H1 (cell line): ENCODE data around the gene OLIG2. TPM values are rescaled to one million over a fixed set of nuclear protein-coding genes. Genes with fewer than 3 reads are reported as not detected.

ENCODE experiments used
- CTCF ChIA-PET: fragments of 300-600 bp; sonication (Branson Sonifier 250); formaldehyde crosslinking; loops from one replicate; lab custom pipeline; 2021; ENCODE audit not compliant: partially characterized antibody; lab: Charles Lee
- POLR2A ChIA-PET: fragments of 300-600 bp; sonication (Branson Sonifier 250); formaldehyde crosslinking; loops from one replicate; lab custom pipeline; 2021; ENCODE audit warnings: inconsistent platforms; ENCODE audit not compliant: partially characterized antibody; lab: Charles Lee
- DNase-seq, 2 experiments: peaks; one replicate each; pipeline versions ENCODE4 v3.0.0 to v3.0.0-alpha.2; 2010 to 2022; ENCODE audit warnings: low spot score in 2 of 2, low read depth in 1 of 2, mixed read lengths in 1 of 2
- FAIRE-seq: peaks from 2 replicates; lab custom pipeline; 2011; peaks lifted over from hg19 to GRCh38; lab: Jason Lieb, UNC
- H2AFZ ChIP-seq: 2 replicates; pipeline ENCODE4 v1.8.1; 2012; ENCODE audit warnings: low read length, inconsistent platforms
- H2AK5ac ChIP-seq: 2 replicates; pipeline ENCODE4 v1.6.1; 2013; ENCODE audit warnings: low read depth, low read length
- H2BK120ac ChIP-seq: replicated peaks from 2 replicates; pipeline ENCODE3; 2013; ENCODE audit warnings: low read depth, low read length, inconsistent platforms
- H2BK12ac ChIP-seq: 2 replicates; pipeline ENCODE4 v1.6.1; 2013; ENCODE audit warnings: low read depth, low read length
- H2BK15ac ChIP-seq: 2 replicates; pipeline ENCODE4 v1.6.1; 2013; ENCODE audit warnings: low read length
- H2BK20ac ChIP-seq: 2 replicates; pipeline ENCODE4 v1.6.1; 2013; ENCODE audit warnings: low read length
- H2BK5ac ChIP-seq: 2 replicates; pipeline ENCODE4 v1.6.1; 2013; ENCODE audit warnings: low read depth, low read length
- H3K14ac ChIP-seq: 2 replicates; pipeline ENCODE4 v1.6.1; 2013; ENCODE audit warnings: inconsistent platforms; ENCODE audit not compliant: insufficient read length
- H3K18ac ChIP-seq: 2 replicates; pipeline ENCODE4 v1.6.1; 2013; ENCODE audit warnings: low read length; ENCODE audit errors: extremely low read depth
- H3K23ac ChIP-seq: 2 replicates; pipeline ENCODE4 v1.6.1; 2013; ENCODE audit warnings: inconsistent platforms; ENCODE audit not compliant: insufficient read length
- H3K23me2 ChIP-seq: 2 replicates; pipeline ENCODE4 v1.6.1; 2013; ENCODE audit warnings: low read depth, low read length
- H3K27ac ChIP-seq: 2 replicates; pipeline ENCODE4 v1.6.1; 2011; ENCODE audit warnings: low read depth, low read length, inconsistent platforms
- H3K27me3 ChIP-seq, 4 experiments: replicated peaks in 1 of 4; 1 replicate in 1 of 4; 2 replicates in 3 of 4; pipeline versions ENCODE4 v1.6.1 to v1.8.1; 2011 to 2013; ENCODE audit warnings: low read length in 3 of 4, mild to moderate bottlenecking in 3 of 4, inconsistent platforms in 2 of 4, mixed read lengths in 2 of 4, moderate library complexity in 1 of 4; ENCODE audit not compliant: control insufficient read depth in 3 of 4, insufficient read depth in 3 of 4; ENCODE audit errors: extremely low read depth in 1 of 4
- H3K36me3 ChIP-seq, 4 experiments: 2 replicates each; pipeline versions ENCODE4 v1.6.1 to v1.8.1; 2011 to 2013; ENCODE audit warnings: mild to moderate bottlenecking in 4 of 4, low read length in 3 of 4, moderate library complexity in 2 of 4, control low read depth in 1 of 4, inconsistent platforms in 1 of 4; ENCODE audit not compliant: insufficient read depth in 4 of 4, control insufficient read depth in 2 of 4
- H3K4ac ChIP-seq: replicated peaks from 2 replicates; pipeline ENCODE3; 2013; ENCODE audit warnings: low read length, low read depth, mixed read lengths, inconsistent platforms; ENCODE audit not compliant: insufficient read length
- H3K4me1 ChIP-seq, 4 experiments: replicated peaks in 1 of 4; 1 replicate in 1 of 4; 2 replicates in 3 of 4; pipeline versions ENCODE4 v1.6.1 to v1.8.1; 2011 to 2013; ENCODE audit warnings: low read length in 3 of 4, inconsistent platforms in 2 of 4, mixed read lengths in 1 of 4; ENCODE audit not compliant: insufficient read depth in 4 of 4, control insufficient read depth in 3 of 4
- H3K4me2 ChIP-seq, 2 experiments: 2 replicates each; pipeline versions ENCODE4 v1.6.1 to v1.8.1; 2011 to 2013; ENCODE audit warnings: low read depth in 2 of 2, low read length in 2 of 2, control low read depth in 1 of 2, inconsistent platforms in 1 of 2, mild to moderate bottlenecking in 1 of 2; ENCODE audit not compliant: insufficient read depth in 1 of 2
- H3K4me3 ChIP-seq, 4 experiments: fragments of 200-600, 300-600 bp in 1 of 4; sonication (generic), shearing (Covaris generic), sonication (Bioruptor Twin) in 1 of 4; 2 replicates each; pipeline versions ENCODE4 v1.5.1 to v1.8.1; 2011 to 2016; ENCODE audit warnings: low read length in 4 of 4, low read depth in 3 of 4, control low read depth in 2 of 4, inconsistent platforms in 2 of 4, mild to moderate bottlenecking in 2 of 4, mixed read lengths in 1 of 4, moderate library complexity in 1 of 4; ENCODE audit not compliant: insufficient read depth in 2 of 4; ENCODE audit errors: extremely low read depth in 1 of 4
- H3K56ac ChIP-seq: replicated peaks from 2 replicates; pipeline ENCODE3; 2013; ENCODE audit warnings: low read depth, mild to moderate bottlenecking, mixed read lengths, low read length, inconsistent platforms; ENCODE audit not compliant: insufficient read length
- H3K79me1 ChIP-seq: 2 replicates; pipeline ENCODE4 v1.6.1; 2013; ENCODE audit warnings: low read depth, low read length, control low read depth
- H3K79me2 ChIP-seq, 2 experiments: 2 replicates each; pipeline versions ENCODE4 v1.6.1 to v1.8.1; 2012 to 2013; ENCODE audit warnings: low read length in 2 of 2, mild to moderate bottlenecking in 2 of 2, inconsistent platforms in 1 of 2; ENCODE audit not compliant: insufficient read depth in 2 of 2, control insufficient read depth in 1 of 2
- H3K9ac ChIP-seq, 4 experiments: replicated peaks in 1 of 4; 1 replicate in 1 of 4; 2 replicates in 3 of 4; pipeline versions ENCODE4 v1.6.1 to v1.8.1; 2011 to 2013; ENCODE audit warnings: low read depth in 3 of 4, low read length in 3 of 4, control low read depth in 2 of 4, mild to moderate bottlenecking in 2 of 4, moderate library complexity in 2 of 4, inconsistent platforms in 1 of 4; ENCODE audit errors: extremely low read depth in 1 of 4
- H3K9me3 ChIP-seq, 2 experiments: 2 replicates each; pipeline versions ENCODE4 v1.6.1 to v1.8.1; 2012 to 2013; ENCODE audit warnings: mild to moderate bottlenecking in 2 of 2, moderate library complexity in 2 of 2, control low read depth in 1 of 2, inconsistent platforms in 1 of 2, low read depth in 1 of 2, low read length in 1 of 2, mixed read lengths in 1 of 2; ENCODE audit not compliant: insufficient read depth in 2 of 2
- H4K20me1 ChIP-seq, 2 experiments: replicated peaks in 1 of 2; 2 replicates each; pipeline versions ENCODE3 to v1.8.1; 2011 to 2013; ENCODE audit warnings: inconsistent platforms in 2 of 2, low read length in 2 of 2, mild to moderate bottlenecking in 1 of 2; ENCODE audit not compliant: insufficient read depth in 2 of 2, control insufficient read depth in 1 of 2
- H4K5ac ChIP-seq: 2 replicates; pipeline ENCODE4 v1.6.1; 2013; ENCODE audit warnings: low read length, low read depth, mixed read lengths, inconsistent platforms; ENCODE audit not compliant: insufficient read length
- H4K8ac ChIP-seq: 2 replicates; pipeline ENCODE4 v1.8.0; 2013; ENCODE audit warnings: mild to moderate bottlenecking, moderate library complexity, low read length, inconsistent platforms; ENCODE audit not compliant: insufficient read depth; ENCODE audit errors: extremely low read depth
- H4K91ac ChIP-seq: replicated peaks from 2 replicates; pipeline ENCODE3; 2013; ENCODE audit warnings: low read length, mixed read lengths, inconsistent platforms; ENCODE audit not compliant: insufficient read length
- POU5F1 ChIP-seq: IDR thresholded peaks from 2 replicates; pipeline ENCODE4 v1.6.1; 2011; ENCODE audit warnings: low read depth, mild to moderate bottlenecking, low read length, moderate library complexity
- RBBP5 ChIP-seq: IDR thresholded peaks from 2 replicates; pipeline ENCODE4 v1.7.1; 2012; ENCODE audit warnings: low read depth, mild to moderate bottlenecking, inconsistent platforms, low read length, moderate library complexity, borderline replicate concordance
- RNF2 ChIP-seq: fragments of 200-900, 300-1000 bp; sonication (generic); IDR thresholded peaks from 2 replicates; pipeline ENCODE4 v1.7.1; 2016; ENCODE audit warnings: borderline replicate concordance, low read depth, mild to moderate bottlenecking, antibody characterized with exemption, low read length; ENCODE audit not compliant: poor library complexity, severe bottlenecking; ENCODE audit errors: missing control alignments
- TAF1 ChIP-seq: IDR thresholded peaks from 2 replicates; pipeline ENCODE4 v1.6.1; 2011; ENCODE audit warnings: mild to moderate bottlenecking, low read depth, low read length
- TAF7 ChIP-seq: optimal IDR thresholded peaks from 2 replicates; pipeline ENCODE3; 2011; ENCODE audit warnings: low read depth, mild to moderate bottlenecking, inconsistent platforms, low read length, moderate library complexity, borderline replicate concordance
- TEAD4 ChIP-seq: IDR thresholded peaks from 2 replicates; pipeline ENCODE4 v1.6.1; 2012; ENCODE audit warnings: low read depth, low read length, inconsistent platforms, mixed read lengths
- USF2 ChIP-seq: IDR thresholded peaks from 2 replicates; pipeline ENCODE4 v1.6.1; 2011; ENCODE audit warnings: low read length, improper control_type of control experiment
- WGBS, 2 experiments: shearing (Covaris generic) in 1 of 2; methylation state at CpG; one replicate each; pipeline versions ENCODE4 v1.1.6 to v1.1.7; 2013 to 2015; ENCODE audit warnings: low lambda C conversion rate in 2 of 2, mixed read lengths in 2 of 2, inconsistent platforms in 1 of 2, low coverage in 1 of 2, missing lambda C conversion rate in 1 of 2; ENCODE audit not compliant: insufficient replicate concordance in 2 of 2, insufficient coverage in 1 of 2, insufficient read length in 1 of 2; ENCODE audit errors: extremely low coverage in 1 of 2, missing lambda C conversion rate in 1 of 2; 5-methylcytosine and 5-hydroxymethylcytosine counted together
- polyA plus RNA-seq, 7 experiments: library from polyadenylated mRNA; depleted of rRNA in 3 of 7; stranded (reverse) in 5 of 7; unstranded in 2 of 7; fragments of >200 nt in 5 of 7; fragments of 200-250 nt in 2 of 7; gene quantifications; 1 replicate in 5 of 7; 2 replicates in 1 of 7; 4 replicates in 1 of 7; pipeline versions ENCODE4 v1.2.1 to v1.2.3, GENCODE V29; 2011 to 2013; ENCODE audit warnings: missing spikeins in 2 of 7, mixed read lengths in 2 of 7
- total RNA-seq: library from RNA; stranded (reverse); fragmentation: NEBNext Ultra II Directional; extraction: Animal tissue kit (Norgen Biotek cat#: 25700); gene quantifications from 2 replicates; pipeline ENCODE4 v1.2.1, GENCODE V29; 2021

OLIG2 gene
- total and polyA plus RNA-seq, 2 of the 8 experiments (the other 6 are each of a cell fraction or from before 2014, with no cell fraction given), result 0.79 TPM; not detected in 1

- H2BK5ac ChIP-seq, result no peak overlapping the region
- no peaks in the 10 kb centered on the region for H3K79me2 ChIP-seq
- no peak for FAIRE-seq
- no peak overlapping the region for H2AFZ ChIP-seq
- peaks cover 0 to 5% (median 1%) of the 10 kb centered on the region in 4 experiments; a peak in 2 of 7 replicates for H3K4me1 ChIP-seq
- no peak overlapping the region for H3K27ac ChIP-seq
- H3K4me3 ChIP-seq, result no peak overlapping the region
- H3K56ac ChIP-seq, result no peak overlapping the region
- no peak overlapping the region for H2AK5ac ChIP-seq
- POLR2A ChIA-PET, result no interaction called here
- H3K79me1 ChIP-seq, result no peaks in the 10 kb centered on the region
- no peak overlapping the region for H4K91ac ChIP-seq
- no peak overlapping the region for H2BK15ac ChIP-seq
- H2BK120ac ChIP-seq, result no peak overlapping the region
- WGBS, 2 experiments, result 61% methylated on average over 2 of the region's 2 CpGs; no CpG with 5 or more reads in 1 of the 2 experiments
- H2BK20ac ChIP-seq, result no peak overlapping the region
- no peaks in the 10 kb centered on the region for H3K36me3 ChIP-seq
- no peak overlapping the region for H3K18ac ChIP-seq
- CTCF ChIA-PET, result interaction anchor here (1.3 to 1.5 kb wide), 2 partner anchors 15 to 85 kb away, joined by 3 read pairs; no protein-coding TSS in a partner anchor
- H3K27me3 ChIP-seq, result peaks cover 0 to 9% (median 4%) of the 10 kb centered on the region in 4 experiments; a peak in 3 of 7 replicates
- H4K5ac ChIP-seq, result no peak overlapping the region
- no peaks in the 10 kb centered on the region for H4K20me1 ChIP-seq
- H3K23ac ChIP-seq, result no peak overlapping the region
- no peak for TF ChIP-seq USF2
- TF ChIP-seq POU5F1, result no peak
- no peak for TF ChIP-seq TAF7
- TF ChIP-seq TEAD4, result no peak
- no peak for TF ChIP-seq TAF1
- no peak for TF ChIP-seq RBBP5
- TF ChIP-seq RNF2, result no peak
- no peak overlapping the region for H3K4me2 ChIP-seq
- H2BK12ac ChIP-seq, result no peak overlapping the region
- no peak for DNase-seq
- no peaks in the 10 kb centered on the region for H3K9me3 ChIP-seq
- no peak overlapping the region for H3K9ac ChIP-seq
- H3K23me2 ChIP-seq, result no peaks in the 10 kb centered on the region
- H4K8ac ChIP-seq, result no peak overlapping the region
- no peak overlapping the region for H3K14ac ChIP-seq
- H3K4ac ChIP-seq, result no peak overlapping the region
Observed at GRCh38 chr21:33041981-33042380, 16.2 kb downstream of the OLIG2 start.
